Measurements from ENCODE around the gene RAB7A.
"Not testable (repeated sequence)": the region's sequence is repeated elsewhere in the genome, so short reads cannot be mapped to it uniquely, and the experiment has no call there.

The RAB7A gene

DNA sequence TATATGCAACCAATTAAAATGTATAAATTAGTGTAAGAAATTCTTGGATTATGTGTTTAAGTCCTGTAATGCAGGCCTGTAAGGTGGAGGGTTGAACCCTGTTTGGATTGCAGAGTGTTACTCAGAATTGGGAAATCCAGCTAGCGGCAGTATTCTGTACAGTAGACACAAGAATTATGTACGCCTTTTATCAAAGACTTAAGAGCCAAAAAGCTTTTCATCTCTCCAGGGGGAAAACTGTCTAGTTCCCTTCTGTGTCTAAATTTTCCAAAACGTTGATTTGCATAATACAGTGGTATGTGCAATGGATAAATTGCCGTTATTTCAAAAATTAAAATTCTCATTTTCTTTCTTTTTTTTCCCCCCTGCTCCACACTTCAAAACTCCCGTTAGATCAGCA lies 88.1 kb downstream of the RAB7A start:
- H3K36me3 ChIP-seq (ENCODE audit: insufficient read depth, low read depth, low read length), result peaks cover 89% of the 10 kb centered on the region

DNA sequence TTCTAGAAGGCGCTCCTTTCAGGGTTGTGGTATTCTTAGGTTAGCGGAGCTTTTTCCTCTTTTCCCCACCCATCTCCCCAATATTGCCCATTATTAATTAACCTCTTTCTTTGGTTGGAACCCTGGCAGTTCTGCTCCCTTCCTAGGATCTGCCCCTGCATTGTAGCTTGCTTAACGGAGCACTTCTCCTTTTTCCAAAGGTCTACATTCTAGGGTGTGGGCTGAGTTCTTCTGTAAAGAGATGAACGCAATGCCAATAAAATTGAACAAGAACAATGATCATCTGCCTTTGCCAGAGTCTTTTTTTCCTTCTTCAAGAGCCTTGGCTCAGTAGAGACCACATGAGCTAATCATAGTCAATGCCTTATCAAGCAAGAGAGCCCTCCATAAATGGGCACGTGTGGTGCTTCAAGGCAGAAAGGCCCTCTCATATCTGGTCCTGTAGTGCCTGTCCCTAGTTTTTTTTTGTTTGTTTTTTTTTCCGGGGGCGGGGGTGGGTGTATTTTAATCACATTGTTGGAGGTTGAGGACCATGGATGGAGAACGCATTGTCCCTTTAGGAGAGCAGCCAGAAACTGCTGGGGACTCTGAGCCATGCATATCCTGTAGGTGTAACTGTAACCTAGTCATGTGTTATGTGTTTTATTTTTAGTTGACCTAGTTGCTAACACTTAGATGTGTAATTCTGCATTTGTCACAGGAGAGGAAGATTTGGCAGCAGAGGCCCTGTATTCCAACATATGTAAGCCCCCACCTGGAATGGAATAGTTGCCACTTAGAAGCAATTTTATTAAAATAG lies 88.7 kb downstream of the RAB7A start:
- no peak overlapping the region for H3K27ac ChIP-seq (ENCODE audit: low read length)
- no peak overlapping the region for H3K4me3 ChIP-seq (ENCODE audit: low read length)
- H3K27me3 ChIP-seq (ENCODE audit: insufficient read depth, low read length), result no peaks in the 10 kb centered on the region
- no peak overlapping the region for H3K9ac ChIP-seq (ENCODE audit: low read depth, low read length)
- peaks cover 82% of the 10 kb centered on the region for H3K36me3 ChIP-seq (ENCODE audit: insufficient read depth, low read depth, low read length)
- no peaks in the 10 kb centered on the region for H3K9me3 ChIP-seq (ENCODE audit: insufficient read depth, low read depth, low read length)
- no peaks in the 10 kb centered on the region for H3K4me1 ChIP-seq (ENCODE audit: insufficient read depth, low read length)

More for the DNA sequence above, 88.1 kb downstream of the RAB7A start:
- Histone ChIP-seq H3K27ac (ENCODE audit: low read length) (no peak overlapping the region), H3K9me3 (ENCODE audit: insufficient read depth, low read depth, low read length) (no peaks in the 10 kb centered on the region), H3K9ac (ENCODE audit: low read depth, low read length) (no peak overlapping the region), H3K4me3 (ENCODE audit: low read length) (no peak overlapping the region), H3K4me1 (ENCODE audit: insufficient read depth, low read length) (no peaks in the 10 kb centered on the region), H3K27me3 (ENCODE audit: insufficient read depth, low read length) (no peaks in the 10 kb centered on the region)

DNA sequence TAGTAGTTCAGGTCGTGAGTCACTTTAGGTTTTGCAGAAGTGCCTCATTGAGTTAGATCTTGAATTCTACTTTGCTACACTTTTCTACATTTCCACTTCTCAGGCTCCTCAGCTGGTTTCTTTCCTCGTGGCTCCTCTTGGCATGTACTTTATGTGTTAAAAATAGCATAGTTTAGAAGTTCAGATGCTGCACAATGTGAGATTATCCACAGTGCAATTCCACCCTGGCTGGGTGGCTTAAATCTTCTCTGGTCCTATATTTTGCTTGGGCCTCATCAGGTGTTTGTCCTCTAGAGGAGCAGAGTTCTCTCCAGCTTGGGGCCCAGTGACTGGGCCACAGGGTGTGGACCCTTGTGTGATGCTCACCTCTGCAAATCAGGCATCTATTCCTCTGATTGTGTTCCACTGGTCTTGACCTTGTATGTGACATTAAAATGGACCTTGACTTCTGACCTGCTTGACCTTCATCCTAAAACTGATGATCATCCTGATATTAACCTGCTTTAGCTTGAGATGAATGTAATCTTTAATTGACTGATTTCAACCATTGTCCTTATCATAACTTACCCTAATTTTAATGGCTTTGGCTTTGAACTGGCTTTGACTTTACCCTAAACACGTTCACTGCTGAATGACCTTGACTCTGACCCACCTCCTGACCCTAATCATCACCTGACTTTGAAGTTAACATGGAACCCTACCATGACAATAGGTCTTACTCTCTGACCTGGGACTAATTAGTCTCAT lies 89.5 kb downstream of the RAB7A start:
- Histone ChIP-seq H3K4me1 (ENCODE audit: insufficient read depth, low read length) (no peaks in the 10 kb centered on the region), H3K9ac (ENCODE audit: low read depth, low read length) (no peak overlapping the region), H3K9me3 (ENCODE audit: insufficient read depth, low read depth, low read length) (no peaks in the 10 kb centered on the region), H3K27me3 (ENCODE audit: insufficient read depth, low read length) (no peaks in the 10 kb centered on the region), H3K36me3 (ENCODE audit: insufficient read depth, low read depth, low read length) (peaks cover 79% of the 10 kb centered on the region), H3K4me3 (ENCODE audit: low read length) (no peak overlapping the region), H3K27ac (ENCODE audit: low read length) (no peak overlapping the region)

DNA sequence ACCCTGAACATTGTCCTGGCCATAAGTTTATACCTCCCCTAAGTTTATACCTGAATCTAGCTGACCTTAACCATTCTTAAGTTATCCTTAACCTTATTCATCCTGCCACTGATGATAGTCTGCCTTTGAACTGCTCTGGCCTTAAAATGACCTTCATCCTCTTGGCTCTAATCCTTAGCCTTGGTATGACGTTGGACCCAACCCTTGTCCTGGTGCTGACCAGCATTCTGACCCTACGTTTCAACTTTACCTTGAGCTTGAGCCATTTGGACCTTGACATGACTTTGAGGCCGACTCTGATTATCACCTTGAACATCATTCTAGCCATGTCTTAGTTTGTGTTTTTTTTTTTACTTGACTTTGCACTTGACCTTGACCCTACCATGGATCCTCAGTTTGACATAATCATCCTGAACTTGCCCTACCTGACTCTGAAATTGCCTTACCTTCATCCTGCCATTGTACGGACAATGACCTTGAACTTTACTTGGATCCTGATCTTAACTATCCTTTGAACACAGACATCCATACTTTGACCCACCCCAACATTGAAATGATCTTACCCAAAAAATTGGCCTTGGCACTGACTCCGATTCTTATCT lies 92.3 kb downstream of the RAB7A start:
- Histone ChIP-seq H3K4me3 (ENCODE audit: low read length) (no peak overlapping the region), H3K27ac (ENCODE audit: low read length) (no peak overlapping the region), H3K9me3 (ENCODE audit: insufficient read depth, low read depth, low read length) (no peaks in the 10 kb centered on the region), H3K36me3 (ENCODE audit: insufficient read depth, low read depth, low read length) (peaks cover 54% of the 10 kb centered on the region), H3K4me1 (ENCODE audit: insufficient read depth, low read length) (no peaks in the 10 kb centered on the region), H3K27me3 (ENCODE audit: insufficient read depth, low read length) (no peaks in the 10 kb centered on the region), H3K9ac (ENCODE audit: low read depth, low read length) (no peak overlapping the region)

DNA sequence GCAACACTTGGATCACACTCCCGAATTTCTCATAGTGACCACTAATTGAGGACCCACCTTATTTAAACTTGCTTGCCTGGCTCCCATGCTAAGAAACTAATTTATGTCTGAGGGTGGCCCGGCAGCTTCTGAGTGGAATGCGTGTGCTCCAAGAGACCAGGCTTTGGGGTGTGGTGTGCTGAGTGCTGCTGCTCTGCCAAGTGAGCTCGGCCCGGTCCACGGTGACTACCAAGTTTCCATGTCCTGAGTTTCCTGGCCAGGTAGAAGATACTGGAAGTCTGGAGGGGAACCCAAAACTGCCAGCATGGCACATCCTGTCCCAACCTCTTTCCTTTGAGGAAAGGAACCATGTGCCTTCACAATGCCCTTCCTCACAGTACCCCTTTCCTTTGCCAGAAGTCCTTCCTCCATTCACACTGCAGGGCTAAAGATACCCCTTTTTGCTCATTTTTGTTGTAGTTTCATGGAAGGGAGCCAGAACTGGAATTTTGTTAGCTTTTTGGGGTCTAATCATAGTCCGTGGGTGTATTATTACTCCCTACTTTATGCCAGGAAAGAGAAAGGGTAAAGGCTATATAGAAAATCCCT lies 94.4 kb downstream of the RAB7A start:
- Histone ChIP-seq H3K4me3 (ENCODE audit: low read length) (no peak overlapping the region), H3K9ac (ENCODE audit: low read depth, low read length) (no peak overlapping the region), H3K36me3 (ENCODE audit: insufficient read depth, low read depth, low read length) (peaks cover 33% of the 10 kb centered on the region), H3K9me3 (ENCODE audit: insufficient read depth, low read depth, low read length) (no peaks in the 10 kb centered on the region), H3K27ac (ENCODE audit: low read length) (no peak overlapping the region), H3K27me3 (ENCODE audit: insufficient read depth, low read length) (no peaks in the 10 kb centered on the region), H3K4me1 (ENCODE audit: insufficient read depth, low read length) (no peaks in the 10 kb centered on the region)

DNA sequence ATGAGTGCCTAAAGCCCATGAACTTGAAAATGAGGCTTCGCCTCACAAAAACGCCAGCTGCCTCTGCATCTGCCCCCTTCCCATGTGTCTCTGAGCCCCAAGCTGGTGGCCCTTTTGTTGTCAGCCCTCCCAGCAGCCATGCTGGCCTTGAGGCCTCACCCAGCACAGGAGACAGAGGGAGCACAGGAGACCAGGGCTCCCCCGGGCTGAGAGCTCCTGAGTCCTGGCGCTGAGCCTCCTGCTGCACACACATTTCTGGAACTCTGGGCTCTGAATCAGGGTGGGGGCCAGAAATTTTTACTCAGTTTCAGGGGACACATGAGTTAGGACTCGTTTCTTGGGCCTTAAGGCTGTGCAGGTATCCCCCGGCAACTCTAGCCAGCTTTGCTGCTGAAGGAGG lies 97.0 kb downstream of the RAB7A start:
- Histone ChIP-seq H3K9ac (ENCODE audit: low read depth, low read length) (no peak overlapping the region), H3K27ac (ENCODE audit: low read length) (no peak overlapping the region), H3K4me1 (ENCODE audit: insufficient read depth, low read length) (no peaks in the 10 kb centered on the region), H3K4me3 (ENCODE audit: low read length) (no peak overlapping the region), H3K9me3 (ENCODE audit: insufficient read depth, low read depth, low read length) (no peaks in the 10 kb centered on the region), H3K36me3 (ENCODE audit: insufficient read depth, low read depth, low read length) (peaks cover 11% of the 10 kb centered on the region), H3K27me3 (ENCODE audit: insufficient read depth, low read length) (no peaks in the 10 kb centered on the region)

DNA sequence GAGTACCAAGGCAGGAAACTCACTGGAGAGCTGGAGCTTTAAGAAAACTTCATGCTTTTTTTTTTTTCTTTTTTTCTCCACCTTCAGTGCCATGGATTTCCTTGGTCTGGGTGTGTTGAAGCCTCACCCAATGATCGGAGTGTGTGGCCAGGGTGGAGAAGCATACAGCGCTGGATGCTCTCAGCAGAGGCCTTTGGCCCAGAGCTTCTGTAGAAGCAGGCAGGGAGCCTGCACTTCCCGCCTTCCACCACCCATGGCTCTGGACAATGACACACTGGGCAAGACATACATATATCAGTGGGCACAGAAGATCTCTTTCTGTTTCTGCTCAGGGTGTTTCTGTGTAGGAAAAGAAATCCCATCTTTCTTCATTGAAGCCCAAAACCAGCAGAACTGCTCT lies 97.6 kb downstream of the RAB7A start:
- Histone ChIP-seq H3K9me3 (ENCODE audit: insufficient read depth, low read depth, low read length) (no peaks in the 10 kb centered on the region), H3K4me3 (ENCODE audit: low read length) (no peak overlapping the region), H3K9ac (ENCODE audit: low read depth, low read length) (no peak overlapping the region), H3K4me1 (ENCODE audit: insufficient read depth, low read length) (no peaks in the 10 kb centered on the region), H3K27me3 (ENCODE audit: insufficient read depth, low read length) (no peaks in the 10 kb centered on the region), H3K36me3 (ENCODE audit: insufficient read depth, low read depth, low read length) (peaks cover 5% of the 10 kb centered on the region; the same call in 1 of the 2 replicates), H3K27ac (ENCODE audit: low read length) (no peak overlapping the region)

DNA sequence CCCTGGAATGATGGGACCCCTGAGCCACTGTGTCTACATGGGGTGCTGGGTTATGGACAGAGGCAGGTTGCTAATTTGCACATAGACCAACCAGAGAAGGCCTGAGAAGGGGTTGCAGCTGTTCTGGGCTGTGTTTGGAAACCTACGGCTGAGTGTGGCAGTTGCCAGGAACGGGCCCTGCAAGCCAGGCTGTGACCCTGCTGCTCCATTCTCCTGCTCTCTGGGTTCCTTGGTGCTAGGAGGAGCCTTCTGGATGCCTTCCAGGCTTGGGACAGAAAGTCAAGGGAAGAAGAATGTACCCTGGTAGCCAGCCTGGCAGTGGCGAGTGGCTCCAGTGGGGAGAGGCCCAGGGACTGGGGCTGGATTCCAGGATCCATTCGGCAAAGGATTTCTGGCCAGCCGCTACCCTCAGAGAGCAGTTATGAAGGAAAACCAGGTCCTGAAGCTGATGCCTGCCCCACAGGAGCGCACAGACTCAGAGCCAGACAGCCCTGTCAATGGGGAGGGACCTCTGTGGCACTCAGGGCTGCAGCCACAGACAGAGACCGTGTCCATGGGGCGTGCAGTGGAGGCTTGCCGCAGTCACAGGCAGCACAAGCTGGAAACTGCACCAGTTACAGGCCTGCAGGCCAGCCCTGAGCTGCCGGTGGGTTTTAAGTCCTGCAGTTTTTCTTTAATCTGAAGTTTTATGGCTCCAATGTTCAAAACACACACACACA lies 98.3 kb downstream of the RAB7A start:
- no peak overlapping the region for H3K27ac ChIP-seq (ENCODE audit: low read length)
- H3K9ac ChIP-seq (ENCODE audit: low read depth, low read length), result no peak overlapping the region
- no peaks in the 10 kb centered on the region for H3K9me3 ChIP-seq (ENCODE audit: insufficient read depth, low read depth, low read length)
- 0 out of 2 replicates have a peak, but pooled peaks cover 4% of the 10 kb centered on the region for H3K36me3 ChIP-seq (ENCODE audit: insufficient read depth, low read depth, low read length)
- H3K4me1 ChIP-seq (ENCODE audit: insufficient read depth, low read length), result no peaks in the 10 kb centered on the region
- H3K4me3 ChIP-seq (ENCODE audit: low read length), result no peak overlapping the region
- no peaks in the 10 kb centered on the region for H3K27me3 ChIP-seq (ENCODE audit: insufficient read depth, low read length)

DNA sequence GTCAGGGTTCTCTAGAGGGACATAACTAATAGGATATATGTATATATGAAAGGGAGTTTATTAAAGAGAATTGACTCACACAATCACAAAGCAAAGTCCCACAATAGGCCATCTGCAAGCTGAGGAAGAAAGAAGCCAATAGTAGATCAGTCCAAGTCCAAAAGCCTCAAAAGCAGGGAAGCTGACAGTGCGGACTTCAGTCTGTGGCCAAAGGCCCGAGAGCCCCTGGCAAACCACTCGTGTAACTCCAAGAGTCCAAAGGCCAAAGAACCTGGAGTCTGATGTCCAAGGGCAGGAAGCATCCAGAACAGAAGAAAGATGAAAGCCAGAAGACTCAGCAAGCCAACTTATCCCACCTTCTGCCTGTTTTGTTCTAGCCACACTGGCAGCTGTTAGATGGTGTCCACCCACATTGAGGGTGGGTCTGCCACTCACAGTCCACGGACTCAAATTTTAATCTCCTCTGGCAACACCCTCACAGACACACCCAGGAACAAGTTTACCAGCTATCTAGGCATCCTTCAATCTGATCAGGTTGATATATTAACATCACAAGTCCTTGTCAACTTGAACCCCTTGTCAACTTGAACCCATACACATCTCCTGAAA lies 99.2 kb downstream of the RAB7A start:
- no peaks in the 10 kb centered on the region for H3K4me1 ChIP-seq (ENCODE audit: insufficient read depth, low read length)
- 0 out of 2 replicates have a peak, but pooled peaks cover 4% of the 10 kb centered on the region for H3K36me3 ChIP-seq (ENCODE audit: insufficient read depth, low read depth, low read length)
- H3K9ac ChIP-seq (ENCODE audit: low read depth, low read length), result no peak overlapping the region
- H3K27me3 ChIP-seq (ENCODE audit: insufficient read depth, low read length), result no peaks in the 10 kb centered on the region
- no peak overlapping the region for H3K4me3 ChIP-seq (ENCODE audit: low read length)
- no peaks in the 10 kb centered on the region for H3K9me3 ChIP-seq (ENCODE audit: insufficient read depth, low read depth, low read length)
- no peak overlapping the region for H3K27ac ChIP-seq (ENCODE audit: low read length)

DNA sequence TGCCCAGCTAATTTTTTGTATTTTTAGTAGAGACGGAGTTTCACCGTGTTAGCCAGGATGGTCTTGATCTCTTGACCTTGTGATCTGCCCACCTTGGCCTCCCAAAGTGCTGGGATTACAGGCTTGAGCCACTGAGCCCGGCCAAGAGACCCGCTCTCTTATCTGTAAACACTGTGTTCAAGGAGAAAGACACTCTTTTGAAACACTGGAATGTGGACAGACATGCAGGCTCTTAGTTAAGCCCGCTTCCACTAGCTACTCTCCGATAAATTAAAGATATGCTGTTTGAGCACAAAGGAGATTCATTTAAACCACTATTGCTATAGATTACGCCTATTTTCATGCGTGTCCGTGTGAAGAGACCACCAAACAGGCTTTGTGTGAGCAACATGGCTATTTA lies 103.1 kb downstream of the RAB7A start:
- H3K9me3 ChIP-seq (ENCODE audit: insufficient read depth, low read depth, low read length); H3K27me3 ChIP-seq (ENCODE audit: insufficient read depth, low read length); H3K27ac ChIP-seq (ENCODE audit: low read length); H3K4me1 ChIP-seq (ENCODE audit: insufficient read depth, low read length); H3K9ac ChIP-seq (ENCODE audit: low read depth, low read length); H3K4me3 ChIP-seq (ENCODE audit: low read length); H3K36me3 ChIP-seq (ENCODE audit: insufficient read depth, low read depth, low read length): not testable (repeated sequence)

All from iPS-20b (cell line).